ENCODE results near the gene C16orf82.
"Not testable (repeated sequence)": the region's sequence is repeated elsewhere in the genome, so short reads cannot be mapped to it uniquely, and the experiment has no call there.

C16orf82 gene

GRCh38 chr16:27066668-27067537, at the start of gene C16orf82:
Gene C16orf82, plus strand, starts transcription at chr16:27066927.
- DNase-seq, result no peak

- no peak for DNase-seq
Measured at GRCh38 chr16:27020031-27020430, 46.7 kb upstream of the C16orf82 start.

GRCh38 chr16:27024010-27024409, 42.7 kb upstream of the C16orf82 start:
- DNase-seq, result no peak

GRCh38 chr16:27025581-27025980, 41.1 kb upstream of the C16orf82 start:
- no peak for DNase-seq

- no peak for DNase-seq
Measured at GRCh38 chr16:27027971-27028370, 38.8 kb upstream of the C16orf82 start.

GRCh38 chr16:27028591-27029110, 38.1 kb upstream of the C16orf82 start:
- DNase-seq, result no peak

- no peak for DNase-seq
Measured at GRCh38 chr16:27029525-27029924, 37.2 kb upstream of the C16orf82 start.

GRCh38 chr16:27033281-27033979, 33.3 kb upstream of the C16orf82 start:
- DNase-seq, result no peak

GRCh38 chr16:27040732-27041131, 26.0 kb upstream of the C16orf82 start:
- DNase-seq, result no peak

GRCh38 chr16:27046958-27047518, 19.7 kb upstream of the C16orf82 start:
- no peak for DNase-seq

GRCh38 chr16:27048316-27048715, 18.4 kb upstream of the C16orf82 start:
- DNase-seq, result no peak

GRCh38 chr16:27049117-27049516, 17.6 kb upstream of the C16orf82 start:
- DNase-seq, result no peak

- DNase-seq, result no peak
Measured at GRCh38 chr16:27052007-27052406, 14.7 kb upstream of the C16orf82 start.

- no peak for DNase-seq
Measured at GRCh38 chr16:27053996-27054395, 12.7 kb upstream of the C16orf82 start.

GRCh38 chr16:27058299-27058698, 8.4 kb upstream of the C16orf82 start:
- no peak for DNase-seq

GRCh38 chr16:27070776-27071175, 4.0 kb downstream of the C16orf82 start:
- no peak for DNase-seq

- no peak for DNase-seq
Measured at GRCh38 chr16:27073733-27074132, 7.0 kb downstream of the C16orf82 start.

GRCh38 chr16:27080895-27081294, 14.2 kb downstream of the C16orf82 start:
- DNase-seq, result no peak

GRCh38 chr16:27083861-27084261, 17.1 kb downstream of the C16orf82 start:
- no peak for DNase-seq

- no peak for DNase-seq
Measured at GRCh38 chr16:27084307-27085028, 17.7 kb downstream of the C16orf82 start.

- no peak for DNase-seq
Measured at GRCh38 chr16:27085182-27085581, 18.5 kb downstream of the C16orf82 start.

- not testable (repeated sequence) for DNase-seq
Measured at GRCh38 chr16:27086031-27086430, 19.3 kb downstream of the C16orf82 start.

- DNase-seq, result no peak
Measured at GRCh38 chr16:27088216-27088615, 21.5 kb downstream of the C16orf82 start.
